ENCODE measurements around the gene SLC66A2.

GRCh38 chr18:79958981-79959380 is 7.5 kb upstream of the SLC66A2 start:
- TF ChIP-seq EZH2phosphoT487 (IDR thresholded peaks at IDR 0.05): no peak
- TF ChIP-seq CTCF (IDR thresholded peaks at IDR 0.05): no peak
